Loucy (cell line): ENCODE measurements around the gene UTP20.

Source experiments
- CTCF ChIP-seq: fragments of 200-600 bp; sonication (generic); conservative IDR thresholded peaks from 2 replicates; pipeline ENCODE4 v1.5.1; 2014; ENCODE audit warnings: mild to moderate bottlenecking, antibody characterized with exemption, low read length
- EZH2phosphoT487 ChIP-seq: fragments of 200-600 bp; IDR thresholded peaks from 2 replicates; pipeline ENCODE4 v1.6.1; 2018; ENCODE audit warnings: antibody characterized with exemption, mild to moderate bottlenecking, moderate library complexity, borderline replicate concordance

GRCh38 chr12:101230547-101230946 lies 49.4 kb upstream of the UTP20 start:
- TF ChIP-seq CTCF (no peak), EZH2phosphoT487 (no peak)
